HPDE6-E6E7 (cell line): Measurements from ENCODE around the gene WFS1.

Experiments
- DNase-seq: peaks from one replicate; pipeline ENCODE4 v3.0.0; 2011; ENCODE audit warnings: missing footprints; ENCODE audit errors: extremely low spot score

The WFS1 gene

GRCh38 chr4:6262176-6262575, 7.5 kb upstream of the WFS1 start:
- no peak for DNase-seq

GRCh38 chr4:6262847-6263487, 6.7 kb upstream of the WFS1 start:
- no peak for DNase-seq

- DNase-seq, result no peak
Observed at GRCh38 chr4:6263526-6264224, 6.0 kb upstream of the WFS1 start.

GRCh38 chr4:6264225-6264540, 5.5 kb upstream of the WFS1 start:
- no peak for DNase-seq

GRCh38 chr4:6265546-6265945, 4.1 kb upstream of the WFS1 start:
- DNase-seq, result no peak

DNA sequence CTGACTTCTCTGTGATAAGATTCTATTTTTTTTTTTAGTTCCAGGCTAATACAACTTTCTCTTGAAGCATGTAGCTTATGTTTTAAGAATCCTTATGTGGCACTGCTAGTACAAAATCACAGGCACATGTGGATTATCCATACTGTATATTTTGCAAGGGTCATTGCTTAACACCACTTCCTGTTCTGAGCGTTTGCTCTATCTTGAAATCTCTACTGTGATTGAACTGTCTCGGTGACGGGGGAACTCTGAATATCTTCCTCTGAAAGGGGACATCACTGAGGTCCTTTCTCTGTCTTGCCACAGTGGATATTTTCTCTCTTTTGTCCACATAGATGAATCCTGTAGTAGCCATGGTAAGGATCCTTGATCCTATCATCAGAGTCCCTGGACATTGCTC, 2.1 kb upstream of the WFS1 start:
- no peak for DNase-seq

DNA sequence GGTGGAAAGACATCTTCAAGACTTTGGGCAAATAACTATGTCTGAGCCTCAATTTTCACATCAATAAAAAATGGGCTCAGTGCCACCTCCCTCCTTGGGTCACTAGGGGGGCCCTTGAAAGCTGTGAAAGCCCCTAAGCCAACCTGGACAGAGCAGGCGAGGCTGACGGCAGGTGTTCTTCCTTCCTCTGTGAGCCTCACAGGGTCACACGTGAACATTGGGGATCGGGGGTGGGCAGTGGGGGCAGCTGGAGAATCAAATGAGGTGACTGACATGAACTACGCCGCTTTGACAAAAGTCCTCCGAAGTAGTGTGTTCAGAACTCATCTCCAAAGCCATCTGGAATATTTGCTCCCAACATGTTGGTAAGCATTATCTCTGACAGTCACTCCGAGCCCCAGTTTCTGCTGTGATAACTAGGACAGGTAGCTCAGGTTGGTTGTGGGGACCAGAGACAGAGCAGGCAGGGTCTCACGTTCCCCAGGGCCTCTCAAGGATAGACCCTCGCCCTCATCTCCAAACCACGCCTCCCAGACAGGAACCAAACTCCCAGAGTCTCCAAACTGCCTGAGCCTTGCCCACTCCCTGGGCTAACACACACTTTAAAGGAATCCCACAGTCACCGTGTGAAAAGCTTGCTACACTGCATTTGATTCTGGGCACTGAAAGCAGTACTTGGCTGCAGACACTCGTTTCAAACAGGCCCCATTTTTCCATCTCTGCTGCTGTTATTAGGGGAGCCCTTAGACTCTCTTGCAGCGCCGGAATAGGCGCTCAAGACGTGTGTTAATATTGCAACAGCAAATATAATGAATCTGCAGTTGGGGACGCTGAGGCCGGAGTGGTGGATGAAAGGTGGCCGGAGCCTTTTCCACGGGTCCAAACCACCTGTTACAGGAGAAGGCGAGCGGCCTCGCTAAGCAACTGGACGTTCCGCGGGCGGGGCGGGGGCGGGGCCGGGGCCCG, 717 bp upstream of the WFS1 start:
- DNase-seq, result no peak

DNA sequence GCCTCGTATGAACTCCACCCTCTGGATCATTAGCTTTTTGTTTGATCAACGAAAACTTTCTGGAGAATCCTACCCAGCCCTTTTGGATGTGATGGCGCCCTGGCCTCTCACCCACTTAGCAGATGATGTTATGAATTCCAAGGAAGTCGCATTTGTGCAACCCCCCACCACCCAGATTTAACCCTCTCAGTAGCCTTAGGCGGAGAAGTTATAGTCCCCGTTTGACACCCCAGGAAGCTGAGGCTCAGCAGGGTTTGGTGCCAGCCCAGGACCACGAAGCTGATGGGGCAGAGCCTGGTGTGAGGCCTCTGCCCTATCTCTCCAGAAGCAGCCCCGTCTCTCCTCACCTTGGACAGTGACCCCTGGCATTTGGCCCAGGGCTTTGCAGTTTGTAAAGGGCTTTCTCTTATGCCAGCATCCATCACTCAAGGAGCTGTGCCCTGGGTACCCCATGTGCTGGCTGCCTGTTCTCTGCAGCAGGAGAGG, 1.0 kb downstream of the WFS1 start:
- no peak for DNase-seq

- DNase-seq, result no peak
Observed at GRCh38 chr4:6271206-6271605, 1.6 kb downstream of the WFS1 start.

DNA sequence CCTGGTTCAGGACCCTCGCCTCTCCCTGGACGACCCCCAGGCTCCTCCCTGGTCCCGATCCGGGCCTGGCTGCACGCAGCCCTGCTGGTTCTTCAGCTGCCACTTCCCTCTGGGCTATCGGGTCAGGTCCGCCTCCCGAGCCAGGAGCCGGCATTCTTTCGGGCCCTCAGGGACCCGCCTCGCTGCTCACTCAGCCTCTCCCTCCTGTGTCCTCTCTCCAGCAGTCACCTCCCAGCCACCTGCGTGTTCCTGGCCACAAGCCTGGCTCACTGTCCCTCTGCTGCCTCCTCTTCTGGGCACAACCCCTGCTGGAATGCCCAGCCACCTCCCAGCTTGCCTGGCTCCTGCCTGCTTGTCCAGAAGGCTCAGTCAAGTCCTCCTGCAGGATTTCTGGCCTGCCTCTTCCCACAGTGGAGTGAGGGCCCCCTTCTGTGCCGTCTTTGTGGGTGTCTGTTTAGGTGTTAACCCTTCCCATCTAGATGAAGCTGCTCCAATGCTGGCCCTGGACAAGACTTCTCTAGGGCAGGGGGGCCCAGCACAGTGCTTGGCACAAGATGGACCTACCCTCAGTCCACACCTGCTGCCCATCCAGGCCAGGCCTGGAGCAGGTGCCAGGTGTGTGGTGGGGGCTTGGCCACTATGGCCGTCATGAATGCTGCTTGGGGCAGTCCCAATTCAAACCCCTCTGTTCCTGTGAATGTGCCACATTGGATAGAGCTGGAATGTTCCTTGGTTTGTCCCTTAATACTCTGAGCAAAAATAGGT, 2.2 kb downstream of the WFS1 start:
- no peak for DNase-seq

- peak; percentile 34 for DNase-seq
Observed at GRCh38 chr4:6272863-6273660, 3.4 kb downstream of the WFS1 start.

- DNase-seq, result no peak
Observed at GRCh38 chr4:6273661-6273990, 4.0 kb downstream of the WFS1 start.

GRCh38 chr4:6275351-6275750, 5.7 kb downstream of the WFS1 start:
- DNase-seq, result no peak

GRCh38 chr4:6275898-6276806, 6.5 kb downstream of the WFS1 start:
- DNase-seq, result no peak

- DNase-seq, result no peak
Observed at GRCh38 chr4:6277139-6277802, 7.6 kb downstream of the WFS1 start.

DNA sequence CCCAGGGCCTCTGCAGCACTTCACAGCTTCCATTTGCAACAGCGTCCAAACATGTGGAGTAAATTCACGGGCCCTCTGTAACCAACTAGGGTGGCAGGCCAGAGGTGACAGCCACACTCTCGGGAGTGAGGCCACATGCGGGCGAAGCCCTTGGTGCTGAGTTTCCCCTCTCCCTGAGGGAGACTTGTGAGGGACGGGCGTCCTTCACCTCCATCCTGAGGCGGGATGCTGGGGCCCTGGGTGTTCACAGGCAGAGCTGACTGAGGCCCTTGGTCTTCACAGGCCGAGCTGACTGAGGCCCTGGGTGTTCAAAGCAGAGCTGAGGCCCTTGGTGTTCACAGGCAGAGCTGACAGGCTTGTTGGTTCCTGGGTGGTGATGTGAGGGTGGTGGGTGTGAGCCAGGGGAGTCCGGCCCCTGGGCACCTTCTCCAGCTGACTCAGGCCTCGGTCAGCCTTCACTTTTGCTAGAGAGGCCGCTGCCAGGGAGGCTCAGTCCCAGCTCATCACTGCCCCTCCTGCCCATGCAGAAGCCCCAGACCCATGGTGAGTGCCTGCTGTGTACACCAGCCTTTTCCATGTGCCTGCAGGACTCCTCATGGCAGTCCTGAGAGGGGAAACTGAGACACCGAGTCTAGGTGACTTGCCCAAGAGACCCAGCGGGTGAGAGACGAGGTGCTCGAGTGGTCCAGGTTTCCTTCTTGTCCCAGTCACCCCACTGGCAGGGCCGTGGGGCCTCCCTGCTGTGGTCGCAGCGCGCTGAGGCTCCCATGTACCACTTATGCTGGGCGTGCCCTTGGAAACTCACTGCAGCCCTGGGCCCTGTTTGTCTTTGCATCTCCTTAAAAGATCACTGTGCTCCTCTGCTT, 8.5 kb downstream of the WFS1 start:
- DNase-seq, result no peak

DNA sequence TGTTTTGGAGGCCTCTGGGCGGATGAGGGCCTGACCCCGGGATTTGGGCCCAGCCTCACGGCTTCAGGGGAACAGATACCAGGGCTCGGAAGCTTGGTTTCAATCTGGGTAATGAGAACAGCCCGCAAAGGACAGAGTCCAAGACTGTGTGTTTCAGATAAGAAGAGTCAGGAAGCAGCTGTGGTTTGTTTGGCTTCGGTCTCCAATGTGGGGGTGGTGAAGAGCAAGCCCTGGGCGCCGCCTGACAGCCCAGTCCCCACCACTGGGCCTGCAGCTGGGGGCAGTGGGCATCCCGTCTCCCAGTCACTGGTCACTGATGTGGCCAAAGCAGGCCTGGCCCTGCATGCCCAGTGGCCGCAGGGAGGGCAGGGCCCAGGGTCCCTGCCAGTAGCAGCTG, 9.1 kb downstream of the WFS1 start:
- DNase-seq, result no peak

GRCh38 chr4:6279582-6280289, 10.1 kb downstream of the WFS1 start:
- DNase-seq, result no peak
